HK-2 (cell line): ENCODE data around the gene SPNS2.

Source experiments
- DNase-seq: peaks from one replicate; pipeline ENCODE4 v3.0.0-alpha.2; 2018; ENCODE audit not compliant: unreplicated experiment

The SPNS2 gene

GRCh38 chr17:4588391-4588790 lies 89.7 kb downstream of the SPNS2 start:
- no peak for DNase-seq
